ENCODE measurements around the gene ANKRD33. TPM values are rescaled to one million over a fixed set of nuclear protein-coding genes. Genes with fewer than 3 reads are reported as not detected.
A peak's percentile ranks its signal among the peaks of the same experiment; 100 is the strongest.

ANKRD33 gene
- total and polyA plus RNA-seq, 2 of the 8 experiments (the other 6 are each of a cell fraction or from before 2014, with no cell fraction given), result 0.41 to 0.53 TPM

DNA sequence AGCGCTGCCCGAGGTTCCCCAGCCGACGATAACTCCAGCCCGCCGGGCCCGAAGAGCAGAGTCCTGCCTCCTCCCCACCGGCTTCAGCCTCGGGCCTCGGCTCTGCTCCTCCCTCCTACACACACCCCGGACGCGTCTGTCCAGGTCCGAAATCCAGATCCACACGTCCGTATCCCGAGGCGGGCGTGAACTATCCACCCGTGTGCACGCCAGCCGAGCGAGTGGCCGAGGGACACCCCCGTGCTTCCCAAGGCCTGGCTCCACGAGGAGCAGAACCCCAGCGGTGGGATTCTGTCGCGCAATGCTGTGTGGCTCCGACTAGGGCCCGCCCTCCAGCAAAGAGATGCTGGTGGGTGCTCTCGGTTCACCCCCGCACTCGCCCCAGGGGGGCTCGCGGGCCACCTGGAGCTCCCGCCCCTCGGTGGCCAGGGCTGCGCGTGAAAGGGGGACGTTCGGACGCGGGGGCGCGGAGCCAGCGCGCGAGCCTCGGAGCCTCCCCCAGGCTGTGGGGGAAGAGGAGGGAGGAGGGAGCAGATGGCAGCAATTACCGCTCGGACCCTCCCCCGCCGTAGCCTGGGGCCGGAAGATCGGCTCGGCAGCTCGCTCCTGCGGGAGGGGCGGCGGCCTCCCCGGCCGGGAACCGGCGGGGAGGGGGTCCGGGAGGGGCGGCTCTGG is 18.9 kb upstream of the ANKRD33 start (continued):
- TF ChIP-seq TBP (IDR thresholded peaks at IDR 0.05; ENCODE audit: low read depth, low read length) (no peak), BACH1 (IDR thresholded peaks at IDR 0.05; ENCODE audit: low read length) (no peak), JUN (IDR thresholded peaks at IDR 0.05; ENCODE audit: low read depth, low read length) (no peak), EP300 (IDR thresholded peaks at IDR 0.05; ENCODE audit: borderline replicate concordance in 1 of 2, low read depth in 2 of 2, low read length in 2 of 2) (no peak), HDAC6 (IDR thresholded peaks at IDR 0.05; ENCODE audit: low read depth, low read length) (no peak), ATF3 (IDR thresholded peaks at IDR 0.05; ENCODE audit: insufficient read depth, low read depth, low read length) (no peak), KDM5A (IDR thresholded peaks at IDR 0.05; ENCODE audit: low read length) (no peak), TEAD4 (IDR thresholded peaks at IDR 0.05; ENCODE audit: low read depth, low read length) (no peak), CTBP2 (IDR thresholded peaks at IDR 0.05; ENCODE audit: borderline replicate concordance, insufficient read depth, insufficient read length, low read length) (no peak), KDM4A (IDR thresholded peaks at IDR 0.05; ENCODE audit: low read depth, low read length, severe bottlenecking) (peak; percentile 74), SP2 (IDR thresholded peaks at IDR 0.05; ENCODE audit: low read length) (no peak), SUZ12 (IDR thresholded peaks at IDR 0.05; ENCODE audit: low read length) (peak; percentile 70; the same call in 1 of the 2 replicates), RNF2 (IDR thresholded peaks at IDR 0.05; ENCODE audit: borderline replicate concordance, low read depth, low read length, missing control alignments, poor library complexity, severe bottlenecking) (no peak), NRF1 (IDR thresholded peaks at IDR 0.05; ENCODE audit: low read depth, low read length) (no peak), ASH2L (IDR thresholded peaks at IDR 0.05; ENCODE audit: low read length) (no peak), EZH2 (IDR thresholded peaks at IDR 0.05; ENCODE audit: low read depth, low read length, severe bottlenecking) (peak; percentile 36), SIX5 (IDR thresholded peaks at IDR 0.05; ENCODE audit: low read depth, low read length) (no peak), TAF7 (optimal IDR thresholded peaks at IDR 0.05; ENCODE audit: borderline replicate concordance, low read depth, low read length) (no peak), ZNF274 (IDR thresholded peaks at IDR 0.05; ENCODE audit: borderline replicate concordance, extremely low read depth, low read length) (no peak), GABPA (IDR thresholded peaks at IDR 0.05; ENCODE audit: borderline replicate concordance, insufficient read depth, low read length) (no peak), YY1 (IDR thresholded peaks at IDR 0.05; ENCODE audit: low read depth, low read length) (no peak)
- TF ChIP-seq, protein P1, sequence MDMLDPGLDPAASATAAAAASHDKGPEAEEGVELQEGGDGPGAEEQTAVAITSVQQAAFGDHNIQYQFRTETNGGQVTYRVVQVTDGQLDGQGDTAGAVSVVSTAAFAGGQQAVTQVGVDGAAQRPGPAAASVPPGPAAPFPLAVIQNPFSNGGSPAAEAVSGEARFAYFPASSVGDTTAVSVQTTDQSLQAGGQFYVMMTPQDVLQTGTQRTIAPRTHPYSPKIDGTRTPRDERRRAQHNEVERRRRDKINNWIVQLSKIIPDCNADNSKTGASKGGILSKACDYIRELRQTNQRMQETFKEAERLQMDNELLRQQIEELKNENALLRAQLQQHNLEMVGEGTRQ (IDR thresholded peaks at IDR 0.05; ENCODE audit: low read length), result no peak

Measured in H1 (cell line).